Inflammatory macrophage treated with lipopolysaccharide for 1 hour (primary cell): Measurements from ENCODE around the gene NUMB.

Experiments
- DNase-seq, 2 donors: peaks; one replicate each; pipeline ENCODE4 v3.0.0-alpha.2; 2020 to 2022

The NUMB gene

DNA sequence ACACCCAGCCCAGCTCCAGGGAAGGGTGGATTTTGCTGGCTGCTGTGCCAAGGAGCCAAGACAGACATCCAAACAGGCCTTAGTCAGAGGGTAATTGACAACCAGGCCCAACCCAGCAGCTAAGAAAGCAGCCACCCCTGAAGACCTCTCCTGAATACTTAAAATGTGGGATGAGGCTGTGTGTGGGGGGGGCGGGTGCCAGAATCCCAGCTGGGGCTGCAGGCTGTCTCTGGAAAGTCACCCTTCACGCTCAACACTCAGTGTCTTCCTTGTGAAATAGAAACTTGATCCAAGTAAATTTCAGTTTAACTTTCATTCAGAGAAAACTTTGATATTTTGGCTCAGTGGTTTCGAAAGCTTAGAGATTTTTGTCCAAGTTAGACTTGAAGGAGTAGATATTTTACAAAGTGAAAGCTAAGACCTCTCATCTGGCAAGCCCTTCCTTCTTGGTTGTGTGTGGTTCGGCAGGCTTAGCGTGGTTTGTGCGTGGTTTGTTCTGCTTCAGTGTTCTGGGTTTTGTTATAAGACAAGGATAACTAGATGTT lies 215.9 kb downstream of the NUMB start:
- DNase-seq, result no peak

DNA sequence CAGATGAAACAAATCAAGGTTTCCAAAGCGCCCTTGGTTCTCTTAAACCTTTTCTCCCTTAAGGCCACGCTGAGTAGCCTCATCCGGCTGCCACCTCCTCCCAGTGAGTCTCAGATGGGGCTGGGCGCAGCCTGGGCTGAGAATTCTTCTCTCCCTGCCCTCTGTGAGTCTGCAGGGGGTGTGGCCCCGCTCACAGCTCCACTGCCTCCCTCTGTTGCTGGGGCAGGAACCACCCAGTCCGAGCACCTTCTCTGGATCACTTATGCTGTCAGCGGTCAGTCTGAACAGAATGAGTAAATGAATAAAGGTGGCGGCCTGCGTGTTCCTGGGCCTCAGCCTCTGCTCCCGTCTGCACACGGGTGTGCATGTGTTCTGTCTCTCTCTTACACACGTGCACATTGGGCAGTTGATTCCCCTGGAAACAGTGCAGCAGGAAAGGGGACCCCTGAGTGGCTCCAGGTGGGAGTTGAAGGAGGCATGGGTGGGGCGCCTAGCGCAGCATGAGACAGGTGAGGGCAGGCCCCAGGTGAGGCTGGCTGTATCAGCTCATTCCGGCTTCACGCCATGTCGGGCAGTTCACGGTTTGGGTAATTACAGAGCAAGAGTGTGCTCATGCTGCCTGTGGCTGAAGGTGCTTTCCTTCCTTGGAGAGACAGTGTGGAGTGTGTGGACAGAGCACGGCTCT lies 216.7 kb downstream of the NUMB start:
- no peak for DNase-seq

DNA sequence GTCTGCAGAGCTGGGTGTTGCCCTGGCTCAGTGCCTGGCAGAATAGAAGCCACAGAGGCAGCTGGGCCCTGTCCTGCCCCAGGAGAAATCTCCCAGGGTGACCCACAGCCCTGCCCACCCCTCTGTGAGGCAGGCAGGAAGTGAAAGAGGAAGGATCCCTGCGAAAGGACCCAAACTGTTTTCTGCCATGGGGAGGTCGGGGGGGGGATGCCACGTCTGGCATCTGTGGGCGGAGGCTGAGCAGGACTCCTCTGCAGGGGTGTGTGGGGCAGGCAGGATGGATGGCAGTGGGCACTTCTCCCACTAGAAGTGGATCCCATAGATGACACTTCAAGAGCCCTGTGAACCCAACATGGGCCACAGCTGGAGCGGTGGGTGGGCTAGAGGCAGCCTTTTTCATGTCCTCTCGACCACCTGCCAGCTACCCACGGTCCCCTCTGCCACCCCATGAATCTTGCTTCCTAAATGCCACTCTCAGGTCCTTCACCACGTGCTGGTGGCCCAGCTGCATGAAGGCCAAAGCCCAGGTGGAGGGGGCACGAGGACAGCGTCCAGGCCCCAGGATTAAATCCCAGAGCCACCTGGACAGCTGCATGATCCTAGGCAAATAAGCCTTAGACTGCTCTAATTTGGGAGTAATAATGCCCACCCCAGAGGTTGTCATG lies 217.4 kb downstream of the NUMB start:
- peak; percentile 64 to 78 for DNase-seq

DNA sequence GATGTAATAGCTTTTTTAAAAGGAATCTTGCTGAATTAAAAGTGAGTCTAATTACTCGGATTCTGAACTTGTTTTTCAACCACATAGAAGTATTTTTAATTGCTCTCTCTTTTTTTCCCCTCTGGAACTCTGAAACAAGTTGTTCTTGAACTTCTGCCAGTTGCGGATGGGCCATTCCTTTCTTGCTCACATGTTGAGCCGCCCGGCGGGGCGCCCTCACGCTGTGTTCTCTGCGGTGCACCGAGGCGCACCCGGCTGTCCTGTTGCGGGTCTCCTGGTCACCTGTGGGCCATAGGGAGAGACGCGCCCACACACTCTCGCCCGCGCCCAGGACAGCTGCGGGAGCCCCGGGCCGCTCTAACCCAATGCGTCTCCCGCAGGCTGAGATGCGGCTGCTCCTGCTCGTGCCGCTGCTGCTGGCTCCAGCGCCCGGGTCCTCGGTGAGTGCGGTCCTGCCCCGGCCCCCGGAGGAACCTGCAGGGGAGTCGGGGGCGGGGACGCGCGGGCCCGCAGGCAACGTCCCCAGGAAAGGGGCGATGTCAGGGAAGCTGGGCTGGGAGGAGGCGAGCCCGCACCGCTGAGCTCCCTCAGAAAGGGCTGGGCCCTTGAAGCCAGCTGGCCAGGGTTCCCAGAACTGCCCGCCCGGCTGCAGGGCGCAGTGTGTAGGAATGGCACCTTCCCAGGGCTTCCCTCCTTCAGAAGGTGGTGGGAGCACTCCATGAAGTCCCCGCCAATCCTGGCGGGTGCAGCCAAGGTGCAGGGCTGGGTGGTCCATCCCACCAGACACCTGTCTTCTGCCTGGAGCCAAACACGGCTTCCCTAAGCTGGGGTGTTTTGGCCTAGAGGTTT lies 218.7 kb downstream of the NUMB start:
- no peak for DNase-seq

DNA sequence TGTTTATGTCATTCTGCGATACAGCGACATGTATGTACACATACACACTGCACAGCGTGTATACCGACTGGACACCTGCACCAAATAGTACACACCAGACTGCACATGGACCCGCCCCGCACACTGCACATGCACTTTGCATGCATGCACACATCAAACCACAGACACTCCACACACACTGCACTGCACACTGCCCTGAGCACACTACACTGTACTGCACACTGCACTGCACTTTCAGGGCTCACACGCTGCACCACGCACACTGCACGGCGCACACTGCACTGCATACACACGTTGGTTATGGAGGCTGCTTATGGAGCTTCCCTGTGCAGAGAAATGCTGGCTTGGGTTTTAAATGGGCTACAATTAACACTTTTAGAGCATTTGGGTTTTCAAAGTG lies 219.4 kb downstream of the NUMB start:
- no peak for DNase-seq

DNA sequence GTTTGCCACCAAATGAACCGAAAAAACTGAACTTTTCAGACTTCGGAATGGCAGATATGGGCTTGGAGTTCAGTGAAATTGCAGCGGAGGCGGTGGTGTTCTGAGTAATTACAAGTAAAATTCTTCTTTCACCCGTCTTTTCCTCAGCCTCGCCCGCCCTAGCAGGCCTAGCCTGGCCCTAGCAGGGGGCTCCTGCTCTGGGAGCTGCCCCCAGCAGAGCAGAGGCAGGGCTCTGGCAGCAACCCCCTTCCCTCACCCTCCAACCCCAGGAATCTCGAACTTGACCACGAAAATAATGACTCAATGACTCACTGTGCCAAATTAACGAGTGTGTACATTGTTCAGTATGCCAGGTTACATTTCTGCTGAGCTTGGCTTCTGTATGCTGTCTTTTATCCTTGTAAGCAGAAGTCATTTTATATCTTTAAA lies 219.9 kb downstream of the NUMB start:
- no peak for DNase-seq

DNA sequence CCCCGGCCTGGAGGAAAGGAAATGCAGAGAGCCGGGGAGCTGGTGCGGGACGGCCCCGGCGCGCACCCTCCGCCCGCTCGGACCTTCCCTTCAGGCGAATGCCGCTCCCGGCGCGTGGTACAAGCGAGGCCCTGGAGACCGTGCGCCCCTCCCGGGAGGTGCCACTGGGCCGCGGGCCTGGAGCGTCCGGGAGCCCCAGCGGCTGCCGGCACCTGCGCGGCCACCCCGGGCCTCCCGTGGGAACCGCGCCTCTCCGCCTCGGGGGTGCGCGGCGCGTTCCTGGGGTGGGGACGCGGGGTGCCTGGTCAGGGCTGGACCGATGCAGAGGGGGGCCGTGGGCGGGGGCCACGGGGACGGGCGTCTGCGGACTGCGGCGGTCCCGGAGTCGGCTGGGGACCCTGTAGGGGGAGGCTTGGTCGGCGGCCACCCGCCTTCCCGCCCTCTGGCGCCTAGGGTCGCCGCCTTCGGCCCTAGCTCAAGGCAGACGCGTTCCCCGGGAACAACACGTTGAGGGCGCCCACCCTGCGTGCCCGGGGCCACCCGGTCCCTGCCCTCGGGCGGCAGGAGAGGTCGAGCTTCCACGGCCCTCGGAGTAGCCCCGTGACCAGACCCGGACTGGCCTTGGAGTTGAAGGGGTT lies 220.4 kb downstream of the NUMB start:
- DNase-seq, result no peak

DNA sequence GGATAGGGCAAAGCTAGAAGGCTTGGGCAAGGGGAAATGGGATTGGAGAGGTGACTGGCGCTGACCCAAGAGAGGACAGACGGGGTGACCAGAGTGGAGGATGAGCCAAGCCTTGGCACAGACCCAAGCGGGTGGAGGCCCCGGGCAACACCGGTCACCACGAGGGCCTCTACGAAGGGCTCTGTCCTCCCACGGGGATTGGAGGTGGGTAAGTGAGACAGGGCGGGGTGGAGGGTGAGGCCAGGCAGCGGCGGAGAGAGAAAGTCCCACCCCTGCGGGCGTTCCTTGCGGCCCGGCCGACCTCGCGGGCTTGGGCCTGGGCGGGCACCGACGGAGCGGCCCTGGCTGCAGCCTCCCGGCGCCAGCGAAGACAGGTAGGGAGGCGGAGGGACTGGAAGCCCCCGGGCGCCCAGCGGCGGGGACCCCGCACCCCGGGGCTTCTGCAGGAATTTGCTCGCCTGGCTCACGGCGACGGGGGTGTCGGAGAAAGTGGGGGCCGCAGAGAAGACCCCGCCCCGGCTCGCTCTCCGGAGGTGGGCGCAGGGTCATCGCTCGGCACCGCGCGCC lies 221.0 kb downstream of the NUMB start, which contains the start of gene PAPLN:
Gene PAPLN, plus strand, starts transcription at position 288 of the 567 bp plus-strand sequence. CDS start 2,273 bp downstream, outside the sequence.
- peak; percentile 73 to 95 for DNase-seq

DNA sequence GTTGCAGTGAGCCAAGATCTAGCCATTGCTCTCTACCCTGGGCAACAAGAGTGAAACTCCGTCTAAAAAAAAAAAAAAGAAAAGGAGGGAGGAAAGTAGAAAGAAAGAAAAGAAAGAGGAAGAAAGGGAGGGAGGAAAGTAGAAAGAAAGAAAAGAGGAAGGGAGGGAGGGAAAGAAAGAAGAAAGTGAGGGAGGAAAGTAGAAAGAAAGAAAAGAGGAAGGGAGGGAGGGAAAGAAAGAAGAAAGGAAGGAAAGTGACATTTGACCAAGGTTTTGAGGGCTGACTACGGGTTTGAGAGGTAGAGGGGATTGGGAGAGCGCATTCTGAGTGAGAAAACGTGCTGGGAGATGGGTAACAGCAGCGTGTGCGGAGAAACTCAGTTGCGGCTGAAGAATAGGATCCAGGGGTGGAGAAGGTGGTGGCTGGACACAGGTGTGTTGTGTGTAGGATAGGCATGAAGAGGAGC lies 221.6 kb downstream of the NUMB start:
- DNase-seq, result no peak

DNA sequence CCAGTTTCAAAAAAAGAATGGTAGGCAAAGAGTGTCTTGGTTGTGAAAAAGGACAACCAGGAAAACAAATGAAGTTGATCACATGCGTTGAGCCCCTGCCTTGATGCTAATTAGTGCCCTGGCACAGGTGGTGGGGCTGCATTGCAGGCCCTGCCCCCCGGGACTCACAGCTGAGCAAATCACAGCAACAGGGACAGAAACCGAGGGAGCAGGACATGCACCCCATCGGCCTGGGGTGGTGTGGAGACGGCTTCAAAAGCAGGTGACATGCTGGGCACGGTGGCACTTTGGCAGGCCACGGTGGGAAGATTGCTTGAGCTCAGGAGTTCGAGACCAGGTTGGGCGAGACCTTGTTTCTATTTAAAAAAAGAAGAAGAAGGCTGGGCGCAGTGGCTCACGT lies 222.2 kb downstream of the NUMB start:
- DNase-seq, result no peak

DNA sequence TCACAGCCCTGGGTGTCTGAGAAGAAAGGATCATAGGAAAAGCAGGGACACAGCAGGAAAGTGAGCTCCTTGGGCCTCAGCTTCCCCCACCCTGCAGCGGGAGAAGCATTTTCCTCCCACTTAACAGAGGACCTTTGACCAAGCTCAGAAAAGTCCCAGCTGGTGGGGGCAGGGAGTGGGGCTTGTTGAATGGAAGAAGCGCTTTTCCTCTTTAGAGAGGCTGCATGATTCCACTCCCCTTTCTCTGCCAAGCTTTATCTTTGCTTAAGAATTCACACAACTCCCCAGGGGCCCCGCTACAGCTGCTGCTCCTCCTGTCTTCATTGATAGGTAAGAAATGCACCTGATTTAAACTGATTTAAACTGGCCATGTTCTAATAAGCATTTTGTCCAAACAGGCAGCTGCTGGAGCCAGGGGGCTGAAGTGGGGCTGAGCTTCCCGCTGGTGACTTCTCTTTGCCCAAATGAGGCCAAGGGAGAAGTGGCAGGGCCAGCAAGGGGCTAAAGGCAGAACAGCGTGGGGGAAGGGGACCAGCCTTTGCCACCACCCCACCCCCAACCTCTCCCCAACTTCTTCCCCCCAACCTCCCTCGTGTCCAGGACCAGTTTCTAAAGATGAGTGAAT lies 222.7 kb downstream of the NUMB start:
- no peak for DNase-seq

DNA sequence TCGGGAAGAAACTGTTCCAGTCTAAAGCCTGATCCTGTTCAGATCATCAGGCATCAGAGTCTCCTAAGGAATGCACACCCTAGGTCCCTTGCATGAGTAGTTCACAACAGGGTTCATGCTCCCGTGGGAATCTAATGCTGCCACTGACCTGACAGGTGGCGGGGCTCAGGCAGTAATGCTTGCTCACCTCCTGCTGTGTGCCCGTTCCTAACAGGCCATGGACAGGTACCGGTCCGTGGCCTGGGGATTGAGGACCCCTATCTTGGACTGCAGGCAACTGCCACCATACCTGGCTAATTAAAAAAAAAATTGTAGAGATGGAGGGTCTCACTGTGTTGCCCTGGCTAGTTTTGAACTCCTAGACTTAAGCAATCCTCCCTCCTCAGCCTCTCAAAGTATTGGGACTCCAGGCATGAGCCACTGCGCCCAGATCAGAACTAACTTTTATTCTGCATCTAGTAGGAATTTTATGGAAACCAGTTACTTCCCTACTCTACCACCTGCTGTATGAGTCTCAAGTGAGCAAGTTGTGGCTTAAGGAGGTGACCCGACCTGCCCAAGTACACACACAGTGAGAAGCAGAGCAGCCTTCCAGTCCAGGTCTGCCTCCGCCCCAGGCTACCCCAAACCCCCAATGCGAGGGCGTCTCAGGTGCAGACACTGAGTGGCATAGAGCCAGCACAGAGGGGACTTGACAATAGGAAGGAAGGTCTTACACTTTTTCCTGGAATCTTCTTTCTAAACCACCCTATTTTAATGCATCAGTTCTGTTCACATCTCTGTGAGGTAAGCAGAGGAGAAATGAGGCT lies 223.6 kb downstream of the NUMB start:
- DNase-seq, result no peak

DNA sequence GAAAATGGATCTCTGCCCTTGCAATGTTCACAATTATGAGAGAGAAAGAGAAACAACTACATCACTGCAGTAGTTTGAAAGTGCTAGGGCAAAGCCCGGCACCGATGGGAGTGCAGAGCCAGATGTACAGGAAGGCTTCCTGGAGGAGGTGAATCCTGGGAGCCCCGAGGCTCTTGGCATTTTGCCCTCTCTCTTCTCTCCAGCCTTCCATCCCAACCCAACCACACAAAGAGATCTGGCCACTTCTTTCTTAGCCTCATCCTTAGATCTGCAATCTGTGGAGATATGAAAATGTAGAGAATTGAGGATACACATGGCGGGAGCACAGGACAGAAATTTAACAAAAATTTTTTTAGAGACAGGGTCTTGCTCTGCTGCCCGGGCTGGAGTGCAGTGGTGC lies 224.3 kb downstream of the NUMB start:
- no peak for DNase-seq

DNA sequence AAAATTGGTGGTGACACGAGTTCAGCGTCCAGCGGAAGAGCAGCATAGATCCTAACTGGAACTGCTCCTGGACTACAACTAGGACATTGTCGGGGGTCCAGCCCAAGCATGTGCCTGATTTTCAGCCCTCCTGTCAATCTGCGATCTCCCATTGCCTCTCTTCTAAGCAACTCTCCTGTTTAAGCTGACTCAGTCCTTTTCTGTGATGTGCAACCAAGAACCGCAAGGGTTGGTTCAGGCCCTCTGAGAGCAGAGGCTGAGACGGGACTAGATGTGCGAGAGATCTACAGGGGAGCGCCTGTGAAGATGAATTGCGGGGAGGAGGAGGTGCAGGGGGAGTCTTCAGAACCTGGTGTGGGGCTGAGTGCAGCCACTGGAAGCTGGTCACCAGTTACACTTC lies 224.8 kb downstream of the NUMB start:
- no peak for DNase-seq

DNA sequence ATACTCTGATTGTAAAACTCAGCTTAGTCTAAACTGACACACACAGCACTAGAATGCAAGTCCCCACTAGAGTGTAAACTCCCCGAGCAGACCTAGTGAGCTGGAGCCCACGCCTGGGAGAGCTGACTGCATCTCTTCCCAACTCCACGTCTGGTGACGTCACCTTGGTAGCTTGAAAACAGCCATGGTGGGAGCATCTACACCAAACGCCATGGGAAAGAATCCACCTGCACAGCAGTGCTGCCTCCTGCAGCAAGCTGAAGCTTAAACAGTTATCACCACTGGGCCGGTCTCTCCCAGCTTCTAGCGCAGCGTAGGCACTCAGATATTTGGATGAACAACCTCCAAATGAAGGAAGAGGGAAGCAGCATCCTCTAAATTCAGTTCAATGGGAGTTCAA lies 225.4 kb downstream of the NUMB start:
- no peak for DNase-seq

DNA sequence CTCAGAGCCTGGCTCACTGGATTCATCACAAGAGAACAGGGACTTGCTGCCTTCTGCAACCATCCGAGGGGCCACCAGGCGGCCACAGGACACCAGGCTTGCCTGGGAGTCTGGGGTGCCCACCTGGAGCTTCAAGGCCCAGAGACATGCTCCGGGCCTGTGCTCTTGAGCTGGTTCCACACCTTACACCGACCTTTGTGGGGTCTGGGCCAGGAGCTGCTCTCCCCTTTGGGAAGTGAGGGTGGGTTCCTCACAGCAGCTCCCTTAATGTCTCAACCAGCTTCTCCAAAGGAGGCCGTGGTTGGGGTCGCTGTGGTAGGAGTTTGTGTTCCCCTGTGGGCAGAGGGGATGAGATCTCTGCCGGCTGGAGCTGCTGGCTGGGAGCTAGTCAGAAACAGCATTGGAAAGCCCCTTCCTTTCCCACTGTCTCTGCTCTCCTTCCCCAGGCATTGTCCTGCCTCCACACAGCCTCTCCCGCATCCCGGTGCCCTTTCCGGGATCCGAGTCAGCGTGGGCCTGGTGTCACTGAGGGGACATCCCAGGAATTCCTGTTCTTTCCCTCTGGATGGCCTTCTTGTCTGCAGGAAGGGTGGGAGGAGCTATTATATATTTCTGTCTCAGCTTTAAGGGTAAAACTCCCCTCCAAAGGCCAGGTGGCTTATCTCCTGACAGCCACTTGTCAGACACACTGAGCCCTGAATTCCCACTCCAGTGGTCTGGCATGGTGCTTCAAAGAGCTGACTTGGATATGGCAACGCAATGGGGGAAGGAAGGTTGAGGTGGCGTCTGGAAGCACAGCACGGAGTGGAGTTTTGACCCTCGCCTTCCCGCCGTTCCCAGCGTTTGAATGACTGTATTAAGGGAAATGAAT lies 226.1 kb downstream of the NUMB start:
- DNase-seq, result peak in 1 of 2 donors; percentile 60

DNA sequence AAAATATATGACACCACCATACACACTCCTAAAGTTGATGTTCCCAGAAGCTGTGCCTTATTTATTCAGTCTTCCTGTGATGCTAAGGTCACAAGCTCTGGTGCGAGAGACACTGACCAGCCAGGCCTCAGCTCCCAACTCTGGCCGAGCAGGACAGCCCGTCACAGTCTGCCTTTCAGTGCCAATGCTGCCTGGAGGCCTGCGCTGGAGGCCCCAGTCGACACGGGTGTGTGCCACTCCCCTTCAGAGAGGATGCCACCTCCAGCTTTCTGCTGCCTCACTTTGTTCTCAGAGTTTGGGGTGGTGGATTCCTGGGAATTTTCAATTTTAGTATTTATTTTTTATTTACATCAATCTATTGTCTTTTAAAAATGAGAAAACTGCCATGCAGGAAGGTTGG lies 228.3 kb downstream of the NUMB start:
- no peak for DNase-seq

DNA sequence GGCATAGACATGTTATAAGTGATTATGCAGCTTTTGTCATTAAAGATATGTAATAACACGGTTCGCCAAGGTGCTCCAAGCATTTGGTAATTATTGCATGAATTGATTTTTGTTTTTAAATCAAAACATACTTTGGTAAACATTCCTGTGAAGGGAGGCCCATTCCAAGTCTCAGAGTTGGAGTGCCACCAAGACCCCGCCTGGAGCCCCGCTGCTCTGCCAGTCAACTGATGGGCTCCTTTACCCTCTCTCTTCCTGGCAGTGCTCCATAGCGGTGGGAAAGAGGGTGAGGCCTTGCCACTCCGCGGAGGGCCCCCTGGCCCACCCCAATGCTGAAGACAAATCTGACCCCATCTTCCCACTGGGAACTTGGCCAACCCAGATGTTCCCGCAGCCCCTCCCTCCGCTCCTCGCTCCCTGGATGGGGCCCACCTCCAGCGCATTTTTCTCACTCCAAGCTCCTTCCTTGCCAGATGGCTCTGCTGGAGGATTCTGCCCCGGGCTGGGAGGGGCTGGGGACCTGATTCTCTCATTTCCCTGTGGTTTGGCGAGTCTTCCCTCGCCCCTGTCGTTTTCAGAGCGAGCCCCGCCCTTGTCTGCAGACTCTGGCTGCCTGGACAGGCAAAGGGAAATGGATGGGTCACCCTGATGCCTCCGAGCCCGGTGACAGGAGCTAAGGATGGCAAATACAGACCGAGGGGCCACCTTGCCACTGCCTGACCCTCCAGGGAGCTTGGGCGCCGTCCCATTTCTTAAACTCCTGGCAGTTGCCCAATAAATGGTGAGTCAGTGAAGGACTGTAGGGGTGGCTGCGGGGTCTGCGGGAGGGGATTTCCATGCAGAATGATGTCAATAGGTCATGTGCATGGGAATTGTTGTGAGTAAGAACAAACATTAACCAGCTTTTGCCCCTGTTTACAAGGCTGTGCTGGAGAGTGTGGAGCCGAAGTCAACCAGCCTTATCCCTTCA lies 230.2 kb downstream of the NUMB start:
- DNase-seq, result peak; percentile 90 to 95

DNA sequence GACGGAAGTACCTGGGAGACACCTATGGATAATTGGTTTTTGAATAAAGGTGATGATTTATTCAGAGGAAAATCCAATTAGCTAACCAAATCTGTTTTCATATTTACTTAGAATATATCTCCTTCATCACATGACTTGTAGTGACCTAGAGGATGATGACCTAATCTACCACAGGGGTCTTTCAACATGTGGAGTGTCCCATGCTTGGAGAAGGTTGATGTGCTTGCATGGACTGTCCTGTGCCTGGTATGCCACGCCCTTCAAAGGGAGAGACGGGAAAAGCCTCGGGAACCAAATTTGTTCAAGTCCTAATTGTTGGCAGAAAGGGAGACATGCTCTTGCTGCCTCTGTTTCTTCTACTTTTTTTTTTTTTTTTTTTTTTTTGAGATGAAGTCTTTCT lies 232.8 kb downstream of the NUMB start:
- DNase-seq, result peak; percentile 66 to 94
